IMR-90 (cell line): ENCODE results near the gene IL36A. TPM values are rescaled to one million over a fixed set of nuclear protein-coding genes. Genes with fewer than 3 reads are reported as not detected.

Source experiments
- ATAC-seq: fragments of 200-7000 bp; cut with Tn5 transposase; 2 replicates; pipeline ENCODE4 v1.9.1; 2020; ENCODE audit warnings: low read depth, mild to moderate bottlenecking, moderate library complexity
- BruUV-seq: library from RNA; stranded (reverse); fragments of 400-500 nt; replicated peaks from 2 replicates; lab custom pipeline; 2021; lab: Mats Ljungman, UMichigan
- CTCF ChIA-PET: fragments of 300-600 bp; formaldehyde crosslinking; extraction: SDS; loops from one replicate; lab custom pipeline; 2021; ENCODE audit warnings: antibody characterized with exemption; lab: Yijun Ruan, JAX
- POLR2A ChIA-PET: fragments of 300-600 bp; sonication (Branson Sonifier 250); formaldehyde crosslinking; loops from one replicate; lab custom pipeline; 2022; ENCODE audit warnings: antibody characterized with exemption; ENCODE audit not compliant: unreplicated experiment; lab: Charles Lee
- DNase-seq: peaks from one replicate; pipeline ENCODE4 v3.0.0; 2013
- H2AFZ ChIP-seq: replicated peaks from 2 replicates; pipeline ENCODE3; 2013; ENCODE audit warnings: low read length, mild to moderate bottlenecking; ENCODE audit not compliant: poor library complexity
- H2AK5ac ChIP-seq: 2 replicates; pipeline ENCODE4 v1.6.1; 2013; ENCODE audit warnings: low read depth, low read length, inconsistent platforms
- H2AK9ac ChIP-seq: replicated peaks from 2 replicates; pipeline ENCODE3; 2013; ENCODE audit warnings: mild to moderate bottlenecking, low read depth, low read length, moderate library complexity; ENCODE audit not compliant: poor library complexity
- H2BK120ac ChIP-seq: 2 replicates; pipeline ENCODE4 v1.6.1; 2013; ENCODE audit warnings: low read depth, low read length, inconsistent platforms
- H2BK15ac ChIP-seq: 3 replicates; pipeline ENCODE4 v1.6.1; 2013; ENCODE audit warnings: low read depth, low read length, inconsistent platforms
- H2BK20ac ChIP-seq: 2 replicates; pipeline ENCODE4 v1.6.1; 2013; ENCODE audit warnings: low read depth, mild to moderate bottlenecking, inconsistent platforms, low read length, moderate library complexity
- H2BK5ac ChIP-seq: 2 replicates; pipeline ENCODE4 v1.6.1; 2013; ENCODE audit warnings: mild to moderate bottlenecking, low read depth, low read length, inconsistent platforms; ENCODE audit not compliant: poor library complexity, severe bottlenecking
- H3K14ac ChIP-seq: replicated peaks from 2 replicates; pipeline ENCODE4 v1.6.1; 2013; ENCODE audit warnings: low read depth, low read length, inconsistent platforms
- H3K18ac ChIP-seq: 2 replicates; pipeline ENCODE4 v1.6.1; 2013; ENCODE audit warnings: low read depth, low read length, control low read depth
- H3K23ac ChIP-seq: 2 replicates; pipeline ENCODE4 v1.6.1; 2013; ENCODE audit warnings: low read depth, low read length, inconsistent platforms
- H3K27ac ChIP-seq: 2 replicates; pipeline ENCODE4 v1.5.1; 2013; ENCODE audit warnings: mild to moderate bottlenecking, control low read depth, low read length; ENCODE audit not compliant: insufficient read depth
- H3K27me3 ChIP-seq: 2 replicates; pipeline ENCODE4 v1.6.1; 2013; ENCODE audit warnings: low read length; ENCODE audit not compliant: control insufficient read depth, insufficient read depth
- H3K36me3 ChIP-seq: 2 replicates; pipeline ENCODE4 v1.6.1; 2013; ENCODE audit warnings: low read length, mixed read lengths; ENCODE audit not compliant: control insufficient read depth, insufficient read depth
- H3K4ac ChIP-seq: 2 replicates; pipeline ENCODE4 v1.6.1; 2013; ENCODE audit warnings: low read depth, low read length, inconsistent platforms
- H3K4me1 ChIP-seq: 2 replicates; pipeline ENCODE4 v1.6.1; 2013; ENCODE audit warnings: low read length, mixed read lengths; ENCODE audit not compliant: control insufficient read depth, insufficient read depth
- H3K4me2 ChIP-seq: 2 replicates; pipeline ENCODE4 v1.6.1; 2013; ENCODE audit warnings: low read depth, mild to moderate bottlenecking, control low read depth, low read length, moderate library complexity
- H3K4me3 ChIP-seq: 2 replicates; pipeline ENCODE4 v1.5.1; 2013; ENCODE audit warnings: low read depth, mild to moderate bottlenecking, control low read depth, low read length, moderate library complexity; ENCODE audit not compliant: insufficient read depth
- H3K56ac ChIP-seq: 2 replicates; pipeline ENCODE4 v1.6.1; 2013; ENCODE audit warnings: low read length, inconsistent platforms; ENCODE audit not compliant: insufficient read depth; ENCODE audit errors: extremely low read depth
- H3K79me1 ChIP-seq, 2 experiments: 2 replicates each; pipeline ENCODE4 v1.6.1; 2013; ENCODE audit warnings: low read length in 2 of 2, inconsistent platforms in 1 of 2, low read depth in 1 of 2
- H3K9ac ChIP-seq: 2 replicates; pipeline ENCODE4 v1.6.1; 2013; ENCODE audit warnings: low read depth, low read length, control low read depth
- H3K9me1 ChIP-seq: 2 replicates; pipeline ENCODE4 v1.6.1; 2013; ENCODE audit warnings: low read length, inconsistent platforms; ENCODE audit not compliant: insufficient read depth
- H3K9me3 ChIP-seq: 2 replicates; pipeline ENCODE4 v1.6.1; 2013; ENCODE audit warnings: low read length; ENCODE audit not compliant: control insufficient read depth, insufficient read depth
- H4K20me1 ChIP-seq: 2 replicates; pipeline ENCODE4 v1.6.1; 2013; ENCODE audit warnings: low read length, inconsistent platforms; ENCODE audit not compliant: insufficient read depth
- H4K5ac ChIP-seq: 2 replicates; pipeline ENCODE4 v1.6.1; 2013; ENCODE audit warnings: mild to moderate bottlenecking, low read depth, low read length, control low read depth
- H4K8ac ChIP-seq, 2 experiments: 2 replicates each; pipeline ENCODE4 v1.6.1; 2013; ENCODE audit warnings: low read depth in 2 of 2, low read length in 2 of 2, control low read depth in 1 of 2, inconsistent platforms in 1 of 2
- H4K91ac ChIP-seq: 2 replicates; pipeline ENCODE4 v1.6.1; 2013; ENCODE audit warnings: low read depth, low read length, inconsistent platforms; ENCODE audit not compliant: insufficient read depth
- BHLHE40 ChIP-seq: fragments of 150-350 bp; IDR thresholded peaks from 2 replicates; pipeline ENCODE4 v1.6.1; 2016; ENCODE audit warnings: mild to moderate bottlenecking, low read depth, low read length
- CEBPB ChIP-seq: IDR thresholded peaks from 2 replicates; pipeline ENCODE4 v1.6.1; 2012; ENCODE audit warnings: low read depth, low read length, improper control_type of control experiment
- CTCF ChIP-seq: conservative IDR thresholded peaks from 2 replicates; pipeline ENCODE4 v1.5.1; 2012; ENCODE audit warnings: mild to moderate bottlenecking, low read depth, low read length, improper control_type of control experiment
- FOS ChIP-seq: fragments of 150-350 bp; IDR thresholded peaks from 2 replicates; pipeline ENCODE4 v1.6.1; 2016; ENCODE audit warnings: low read depth, low read length
- MAFK ChIP-seq: IDR thresholded peaks from 2 replicates; pipeline ENCODE4 v1.6.1; 2012; ENCODE audit warnings: low read depth, low read length, improper control_type of control experiment
- MAZ ChIP-seq: IDR thresholded peaks from 2 replicates; pipeline ENCODE4 v1.6.1; 2012; ENCODE audit warnings: low read depth, mild to moderate bottlenecking, low read length, improper control_type of control experiment, moderate library complexity, borderline replicate concordance
- MXI1 ChIP-seq: IDR thresholded peaks from 2 replicates; pipeline ENCODE4 v1.6.1; 2012; ENCODE audit warnings: low read depth, mild to moderate bottlenecking, low read length, moderate library complexity, borderline replicate concordance
- NFE2L2 ChIP-seq: fragments of 150-350 bp; IDR thresholded peaks from 2 replicates; pipeline ENCODE4 v1.6.1; 2016; ENCODE audit warnings: low read depth, mild to moderate bottlenecking, low read length
- POLR2A ChIP-seq: IDR thresholded peaks from 2 replicates; pipeline ENCODE4 v1.6.1; 2012; ENCODE audit warnings: mild to moderate bottlenecking, low read depth, low read length
- RAD21 ChIP-seq: IDR thresholded peaks from 2 replicates; pipeline ENCODE4 v1.6.1; 2012; ENCODE audit warnings: low read length, improper control_type of control experiment
- RCOR1 ChIP-seq: IDR thresholded peaks from 2 replicates; pipeline ENCODE4 v1.6.1; 2012; ENCODE audit warnings: mild to moderate bottlenecking, low read length, improper control_type of control experiment; ENCODE audit not compliant: insufficient replicate concordance
- RFX5 ChIP-seq: IDR thresholded peaks from 2 replicates; pipeline ENCODE4 v1.8.0; 2012; ENCODE audit warnings: low read depth, mild to moderate bottlenecking, low read length, moderate library complexity
- SMC3 ChIP-seq: fragments of 150-350 bp; IDR thresholded peaks from 2 replicates; pipeline ENCODE4 v1.6.1; 2016; ENCODE audit warnings: low read depth, mild to moderate bottlenecking, antibody characterized with exemption, low read length, moderate library complexity
- WGBS, 2 experiments: methylation state at CpG; one replicate each; pipeline versions ENCODE4 v1.1.5 to v1.1.7; 2013; ENCODE audit warnings: missing lambda C conversion rate in 2 of 2; ENCODE audit not compliant: insufficient read length in 1 of 2; ENCODE audit errors: extremely low coverage in 2 of 2; 5-methylcytosine and 5-hydroxymethylcytosine counted together
- dilution Hi-C: fragments of 300-500 bp; cut with HindIII; formaldehyde crosslinking; loops from one replicate; pipeline ENCODE4 v1.14.3; 2018; ENCODE audit warnings: low sequenced_read_pairs; ENCODE audit not compliant: unreplicated experiment
- in situ Hi-C: fragments of 300-500 bp; cut with MboI; formaldehyde crosslinking; loops from 3 replicates; pipeline ENCODE4 v1.14.3; 2019; ENCODE audit warnings: low sequenced_read_pairs, inconsistent platforms, mixed read lengths
- intact Hi-C: fragments of 100-400 bp; cut with micrococcal nuclease; formaldehyde crosslinking; loops from 2 replicates; pipeline ENCODE4 v1.10.0; 2022
- polyA plus RNA-seq, 3 experiments: library from polyadenylated mRNA; depleted of rRNA; stranded (reverse); fragments of >200 nt; gene quantifications; 2 replicates each; pipeline ENCODE4 v1.2.3, GENCODE V29; 2012; ENCODE audit warnings: low replicate concordance in 1 of 3
- total RNA-seq: library from RNA; depleted of rRNA; stranded (reverse); fragments of >200 nt; gene quantifications from 2 replicates; pipeline ENCODE4 v1.2.3, GENCODE V29; 2012
- TF ChIP-seq, protein P1 (sequence below): fragments of 150-350 bp; IDR thresholded peaks from 2 replicates; pipeline ENCODE4 v1.6.1; 2017; ENCODE audit warnings: mild to moderate bottlenecking, antibody characterized with exemption, low read length, low read depth
- TF ChIP-seq, protein P2 (sequence below): fragments of 150-350 bp; IDR thresholded peaks from 2 replicates; pipeline ENCODE4 v1.6.1; 2016; ENCODE audit warnings: low read depth, mild to moderate bottlenecking, low read length, moderate library complexity, borderline replicate concordance

IL36A gene
- total and polyA plus RNA-seq, 2 of the 4 experiments (the other 2 are of a cell fraction): not detected

- BruUV-seq: no TSS peak
- no peak for DNase-seq
- Histone ChIP-seq H3K4me2 (no peak overlapping the region), H3K23ac (no peak overlapping the region), H3K79me1 (no peaks in the 10 kb centered on the region), H2BK15ac (no peak overlapping the region), H3K4me1 (no peaks in the 10 kb centered on the region), H3K27me3 (peaks cover 3% of the 10 kb centered on the region), H2AK9ac (no peak overlapping the region), H2BK5ac (no peak overlapping the region), H2BK120ac (no peak overlapping the region), H3K4me3 (no peak overlapping the region), H4K91ac (no peak overlapping the region), H3K56ac (no peak overlapping the region), H3K36me3 (no peaks in the 10 kb centered on the region), H4K20me1 (no peaks in the 10 kb centered on the region), H3K14ac (no peak overlapping the region), H3K9me3 (no peaks in the 10 kb centered on the region), H3K9ac (no peak overlapping the region), H3K27ac (no peak overlapping the region), H3K18ac (no peak overlapping the region), H4K5ac (no peak overlapping the region), H2AK5ac (no peak overlapping the region), H2BK20ac (no peak overlapping the region), H4K8ac (no peak overlapping the region), H2AFZ (no peak overlapping the region), H3K4ac (no peak overlapping the region), H3K9me1 (no peaks in the 10 kb centered on the region)
- in situ Hi-C loops: no loop called here
- ATAC-seq: no peak
- ChIA-PET POLR2A (no interaction called here), CTCF (no interaction called here)
- no CpG with 5 or more reads among the region's 1 CpG for WGBS, 2 experiments
- intact Hi-C loops: no loop called here
- TF ChIP-seq SMC3 (no peak), MXI1 (no peak), FOS (no peak), NFE2L2 (no peak), BHLHE40 (no peak), RFX5 (no peak), RCOR1 (no peak), RAD21 (no peak), CEBPB (no peak), MAZ (no peak), MAFK (no peak), POLR2A (no peak), CTCF (no peak)
- TF ChIP-seq, protein P1, sequence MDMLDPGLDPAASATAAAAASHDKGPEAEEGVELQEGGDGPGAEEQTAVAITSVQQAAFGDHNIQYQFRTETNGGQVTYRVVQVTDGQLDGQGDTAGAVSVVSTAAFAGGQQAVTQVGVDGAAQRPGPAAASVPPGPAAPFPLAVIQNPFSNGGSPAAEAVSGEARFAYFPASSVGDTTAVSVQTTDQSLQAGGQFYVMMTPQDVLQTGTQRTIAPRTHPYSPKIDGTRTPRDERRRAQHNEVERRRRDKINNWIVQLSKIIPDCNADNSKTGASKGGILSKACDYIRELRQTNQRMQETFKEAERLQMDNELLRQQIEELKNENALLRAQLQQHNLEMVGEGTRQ: no peak
- TF ChIP-seq, protein P2, sequence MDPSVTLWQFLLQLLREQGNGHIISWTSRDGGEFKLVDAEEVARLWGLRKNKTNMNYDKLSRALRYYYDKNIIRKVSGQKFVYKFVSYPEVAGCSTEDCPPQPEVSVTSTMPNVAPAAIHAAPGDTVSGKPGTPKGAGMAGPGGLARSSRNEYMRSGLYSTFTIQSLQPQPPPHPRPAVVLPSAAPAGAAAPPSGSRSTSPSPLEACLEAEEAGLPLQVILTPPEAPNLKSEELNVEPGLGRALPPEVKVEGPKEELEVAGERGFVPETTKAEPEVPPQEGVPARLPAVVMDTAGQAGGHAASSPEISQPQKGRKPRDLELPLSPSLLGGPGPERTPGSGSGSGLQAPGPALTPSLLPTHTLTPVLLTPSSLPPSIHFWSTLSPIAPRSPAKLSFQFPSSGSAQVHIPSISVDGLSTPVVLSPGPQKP: no peak
- dilution Hi-C loops: no loop called here
Measured at GRCh38 chr2:113011108-113011507, 5.8 kb downstream of the IL36A start.
